Activated CD4-positive, alpha-beta T cell treated with anti-CD3 and anti-CD28 coated beads for 48 hours (primary cell): ENCODE results near the gene ARHGAP18.
A peak's percentile ranks its signal among the peaks of the same experiment; 100 is the strongest.

Source experiments
- DNase-seq: peaks from one replicate; pipeline ENCODE4 v3.0.0-alpha.2; 2020

ARHGAP18 gene

GRCh38 chr6:129686941-129687627 lies 22.9 kb downstream of the ARHGAP18 start:
- peak; percentile 65 for DNase-seq

DNA sequence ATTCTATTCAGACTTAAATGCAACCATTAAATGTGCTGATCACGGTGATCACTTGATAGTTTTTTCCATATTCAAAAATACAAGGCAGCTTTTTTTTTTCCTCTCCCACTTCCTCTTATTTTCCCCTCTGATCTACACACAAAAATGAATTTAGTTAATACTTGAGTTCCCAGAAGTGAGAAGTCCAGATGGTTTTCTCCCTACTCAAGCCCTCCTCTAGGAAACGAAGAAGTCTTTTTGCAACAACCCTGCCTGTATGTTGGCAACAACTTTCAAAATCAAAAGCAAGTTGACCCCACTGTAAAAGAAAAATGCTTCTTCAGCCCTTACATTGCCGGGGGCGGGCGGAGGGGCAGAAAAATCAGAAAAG lies 24.3 kb downstream of the ARHGAP18 start:
- DNase-seq, result no peak

DNA sequence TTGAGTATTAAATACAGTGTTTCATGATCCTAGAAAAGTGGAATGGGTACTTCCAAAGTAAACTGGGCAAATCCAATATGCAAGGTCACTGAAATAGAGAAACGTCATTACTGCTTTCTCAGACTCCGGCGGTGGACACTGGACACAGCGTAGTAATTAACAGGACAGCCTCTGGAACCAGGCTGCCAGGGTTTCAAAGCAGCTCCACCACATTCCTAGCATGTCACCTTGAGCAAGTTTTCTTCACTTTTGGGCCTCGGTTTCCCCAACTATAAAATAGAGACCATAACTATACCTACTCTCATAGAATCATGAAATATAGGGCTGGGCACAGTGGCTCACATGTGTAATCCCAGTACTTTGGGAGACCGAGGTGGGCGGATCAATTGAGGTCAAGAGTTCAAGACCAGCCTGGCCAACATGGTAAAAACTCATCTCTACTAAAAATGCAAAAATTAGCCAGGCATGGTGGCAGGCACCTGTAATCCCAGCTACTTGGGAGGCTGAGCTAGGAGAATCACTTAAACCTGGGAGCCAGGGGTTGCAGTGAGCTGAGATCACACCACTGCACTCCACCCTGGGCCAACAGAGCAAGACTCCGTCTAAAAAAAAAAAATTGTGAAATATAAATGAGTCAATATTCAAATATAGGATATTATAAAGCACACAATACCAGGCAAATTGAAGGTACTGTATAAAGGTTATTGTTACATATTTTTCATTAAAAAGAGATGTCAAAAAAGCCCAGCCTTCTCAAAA lies 24.9 kb downstream of the ARHGAP18 start:
- DNase-seq, result no peak

DNA sequence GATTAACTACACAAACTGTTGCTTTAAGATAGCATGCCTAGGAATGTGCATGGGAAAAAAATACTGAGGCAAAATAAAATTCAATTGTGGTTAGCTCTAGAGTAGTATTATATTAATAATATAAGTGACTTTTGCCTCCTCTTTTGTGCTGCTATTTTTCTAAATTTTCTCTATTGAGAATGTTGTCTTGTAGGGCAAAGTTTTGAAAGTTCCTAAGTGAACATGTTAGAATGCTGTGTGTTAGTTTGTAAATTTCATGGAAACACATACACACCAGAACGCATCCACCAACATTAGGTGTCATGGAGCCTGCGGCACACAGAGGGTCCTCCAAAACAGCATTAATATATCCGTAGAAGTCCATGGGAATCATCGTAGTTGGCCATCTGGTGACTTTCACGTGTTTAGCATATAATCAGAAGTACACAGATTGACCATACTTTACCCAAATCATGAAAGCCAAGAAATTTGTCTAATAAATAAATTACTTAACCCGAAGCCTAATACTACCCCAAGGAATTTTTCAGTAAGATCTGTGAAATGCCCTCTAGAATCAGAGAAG lies 25.6 kb downstream of the ARHGAP18 start:
- DNase-seq, result no peak

GRCh38 chr6:129683601-129684322 lies 26.2 kb downstream of the ARHGAP18 start:
- DNase-seq, result peak; percentile 74

DNA sequence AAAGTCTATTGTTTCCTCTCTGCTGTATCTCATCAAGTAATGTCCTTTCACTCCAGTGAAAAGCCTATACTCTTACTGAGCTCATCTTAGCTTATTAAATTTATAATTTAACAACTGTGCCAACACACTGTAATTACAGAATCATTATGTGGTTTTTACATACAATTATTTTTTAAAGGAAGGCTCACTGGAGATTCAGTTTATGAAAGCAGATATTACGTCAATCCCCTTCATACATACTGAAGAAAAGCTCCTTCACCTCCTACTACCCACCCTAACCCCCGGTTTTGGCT lies 28.1 kb downstream of the ARHGAP18 start:
- no peak for DNase-seq

GRCh38 chr6:129680633-129681032 lies 29.3 kb downstream of the ARHGAP18 start:
- no peak for DNase-seq

- no peak for DNase-seq
These were observed 30.2 kb downstream of the ARHGAP18 start for GRCh38 chr6:129679758-129680157.

GRCh38 chr6:129679275-129679674 lies 30.7 kb downstream of the ARHGAP18 start:
- DNase-seq, result no peak

DNA sequence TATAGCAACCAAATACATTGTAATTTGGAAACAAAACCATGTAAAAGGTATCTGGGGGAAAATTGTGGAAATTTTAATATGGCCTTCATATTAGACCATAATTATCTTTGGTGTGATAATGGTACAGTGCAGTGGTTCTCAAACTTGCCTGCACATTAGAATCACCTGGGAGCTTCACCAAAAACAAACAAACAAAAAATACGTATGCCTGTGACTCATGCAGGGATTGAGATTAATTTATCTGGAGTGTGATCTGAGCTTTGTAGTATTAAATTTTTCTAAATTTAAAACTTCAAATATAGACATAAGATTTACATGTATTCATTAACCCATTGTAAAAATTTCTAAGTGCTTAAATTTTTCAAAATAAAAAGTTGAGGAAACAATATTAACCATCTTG lies 31.5 kb downstream of the ARHGAP18 start:
- DNase-seq, result no peak

DNA sequence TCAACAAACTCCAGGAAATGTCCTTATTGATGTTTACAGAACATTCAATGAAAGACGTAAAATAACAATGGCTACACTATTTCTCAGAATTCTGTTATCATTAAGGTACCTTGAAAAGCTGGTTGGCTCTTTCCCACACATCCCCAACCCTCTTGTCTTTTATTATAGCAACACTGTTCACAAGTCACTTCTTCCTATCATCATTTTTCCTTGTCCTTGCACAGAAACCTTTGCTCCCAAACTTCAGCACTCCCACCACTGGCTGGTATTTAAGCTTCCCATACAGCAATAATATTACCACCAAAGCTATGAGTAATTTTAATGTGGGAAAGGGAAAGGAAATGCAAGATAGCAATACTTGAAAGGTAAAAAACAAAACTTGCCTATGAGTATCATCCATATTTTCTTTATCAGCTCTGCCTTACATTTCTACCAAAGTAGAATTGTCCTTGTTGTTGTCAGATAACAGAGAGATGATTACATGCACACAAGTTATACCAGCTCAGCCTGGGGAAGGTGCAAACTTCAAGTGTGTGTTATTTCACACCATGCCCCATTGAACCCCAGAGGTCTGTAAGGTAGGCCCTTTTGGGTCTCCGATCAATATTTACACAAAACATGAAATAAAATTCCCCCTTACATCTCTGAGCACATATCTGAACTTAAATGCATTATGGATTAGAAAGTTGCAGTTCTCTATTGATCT lies 32.2 kb downstream of the ARHGAP18 start:
- no peak for DNase-seq

DNA sequence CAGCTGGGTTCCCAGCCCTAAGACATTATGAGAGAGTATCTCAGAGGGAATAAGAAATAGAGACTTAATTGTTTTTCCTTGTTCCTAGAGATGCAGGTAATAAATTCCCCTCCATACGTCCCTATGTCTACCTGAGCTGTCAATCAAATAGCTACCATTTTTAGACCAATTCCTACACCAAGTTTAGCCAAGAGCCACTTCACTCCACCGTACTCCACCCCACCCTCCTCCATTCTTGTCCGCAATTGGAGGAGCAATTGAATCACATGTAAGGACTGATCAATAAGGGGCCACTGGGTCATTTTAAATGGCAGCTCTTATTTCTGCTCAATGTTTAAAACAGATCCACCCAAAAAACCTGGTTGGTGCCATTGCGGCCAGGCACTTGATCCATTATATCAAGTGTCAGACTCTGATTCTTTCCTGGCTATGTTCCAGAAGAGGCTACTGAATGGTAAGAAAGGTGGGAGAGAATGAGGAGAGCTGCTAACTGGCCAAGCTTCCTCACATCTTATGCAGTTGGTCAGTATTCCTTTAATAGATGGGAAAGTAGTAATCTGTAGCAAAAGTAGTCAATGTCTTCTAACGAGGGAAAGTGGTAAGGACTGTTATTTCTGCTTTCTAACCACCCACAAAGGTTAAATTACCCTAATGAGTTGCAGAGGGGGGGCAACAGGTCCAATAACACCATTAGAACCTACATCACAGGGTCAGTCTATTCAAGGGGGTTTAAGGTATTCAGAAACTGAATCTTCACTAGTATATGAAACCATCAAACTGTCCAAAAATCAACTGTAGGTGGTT lies 34.1 kb downstream of the ARHGAP18 start:
- DNase-seq, result no peak

DNA sequence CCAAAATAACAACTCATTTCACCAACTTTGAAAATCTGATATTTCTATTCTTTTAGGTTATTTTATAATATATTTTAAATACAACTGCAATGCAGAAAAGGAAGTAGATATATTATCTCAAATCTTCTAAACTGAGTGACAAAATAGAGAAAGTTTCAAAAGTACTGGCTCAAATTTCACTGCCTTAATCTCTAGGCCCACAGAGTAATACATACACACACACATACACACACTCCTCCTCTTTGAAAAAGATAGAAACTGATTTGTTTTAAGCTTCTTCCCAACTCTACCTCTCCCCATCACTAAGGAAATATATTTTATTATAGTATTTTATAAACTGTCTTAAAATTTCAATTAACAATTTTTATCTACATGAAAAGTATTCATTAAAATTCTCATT lies 36.2 kb downstream of the ARHGAP18 start:
- DNase-seq, result no peak

- DNase-seq, result peak; percentile 15
These were observed 36.9 kb downstream of the ARHGAP18 start for GRCh38 chr6:129672881-129673631.

GRCh38 chr6:129672341-129672682 lies 37.7 kb downstream of the ARHGAP18 start:
- DNase-seq, result no peak

DNA sequence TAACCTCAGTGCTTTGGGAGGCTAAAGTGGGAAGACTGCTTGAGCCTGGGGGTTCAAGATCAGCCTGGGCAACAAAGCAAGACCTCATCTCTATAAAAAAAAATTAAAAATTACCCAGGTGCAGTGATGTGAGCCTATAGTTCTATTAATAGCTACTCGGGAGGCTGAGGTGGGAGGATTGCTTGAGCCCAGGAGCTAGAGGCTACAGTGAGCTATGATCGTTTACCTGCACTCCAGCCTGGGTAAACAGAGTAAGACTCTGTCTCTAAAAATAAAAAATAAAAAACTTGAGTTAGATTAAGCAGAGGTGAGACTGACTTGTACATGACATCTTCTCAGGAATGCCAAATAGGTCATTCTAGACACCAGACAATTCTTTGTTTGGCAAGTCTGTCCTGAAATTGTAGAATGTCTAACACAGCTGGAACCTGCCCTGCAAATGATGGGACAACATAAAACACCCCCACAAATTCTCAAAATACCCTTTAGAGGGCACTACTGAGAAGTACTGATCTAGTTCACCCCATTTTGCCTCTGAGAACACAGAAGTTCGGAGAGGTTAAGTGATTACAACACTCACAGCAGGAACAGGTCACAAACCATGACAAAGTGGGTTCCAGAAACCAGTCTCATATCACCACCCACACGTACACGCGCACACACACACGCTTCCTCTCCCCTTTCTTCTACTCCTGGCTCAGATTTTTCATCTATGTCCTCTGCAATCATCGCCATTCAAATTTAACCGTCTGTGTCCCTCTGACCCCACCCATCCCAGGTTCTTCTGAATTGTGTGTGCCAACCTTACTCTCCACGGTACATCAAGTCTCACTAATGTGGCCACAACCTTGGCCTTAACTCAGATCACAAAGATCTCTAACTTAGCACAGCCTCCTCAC lies 38.3 kb downstream of the ARHGAP18 start:
- DNase-seq, result peak; percentile 78

DNA sequence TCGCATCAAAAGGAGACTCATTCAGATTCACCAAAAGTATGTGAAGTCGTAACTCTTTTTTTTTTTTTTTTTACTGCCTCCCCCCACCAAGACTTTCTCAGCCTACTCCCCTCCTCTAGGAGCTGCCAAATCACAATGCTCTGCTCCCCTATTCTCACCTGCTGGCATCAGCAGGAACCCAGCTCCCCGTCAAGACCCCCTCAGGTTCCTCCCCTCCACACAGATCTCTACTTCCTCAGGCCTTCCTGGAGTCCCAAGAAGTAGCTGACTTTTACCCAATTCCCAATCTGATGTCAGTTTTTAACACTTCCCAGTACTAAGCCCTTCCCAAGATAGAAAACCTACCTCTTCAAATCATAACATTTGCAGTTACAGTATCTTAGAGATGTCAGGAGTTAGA lies 39.3 kb downstream of the ARHGAP18 start:
- DNase-seq, result no peak

DNA sequence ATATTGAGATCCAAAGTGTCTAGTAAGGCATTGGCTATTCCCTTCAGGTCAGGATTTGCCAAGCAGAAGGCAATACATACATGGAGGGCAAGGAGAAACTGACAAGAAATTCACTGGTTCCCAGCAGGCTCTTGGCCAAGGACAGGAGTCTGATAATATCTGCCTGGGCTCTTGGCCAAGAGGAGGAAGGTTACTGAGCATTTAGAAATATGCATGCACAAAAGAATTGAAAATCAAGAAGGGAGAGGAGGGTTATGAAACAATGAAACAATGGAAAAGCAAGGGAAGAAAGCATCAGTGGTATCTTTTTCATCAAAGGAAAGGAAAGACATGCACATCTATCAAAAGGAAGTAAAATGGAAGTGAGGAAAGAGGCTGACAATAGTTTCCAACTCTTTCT lies 42.4 kb downstream of the ARHGAP18 start:
- DNase-seq, result no peak

GRCh38 chr6:129667034-129667433 lies 42.9 kb downstream of the ARHGAP18 start:
- no peak for DNase-seq

GRCh38 chr6:129665555-129665954 lies 44.4 kb downstream of the ARHGAP18 start:
- DNase-seq, result no peak

GRCh38 chr6:129663531-129663930 lies 46.4 kb downstream of the ARHGAP18 start:
- no peak for DNase-seq
